ENCODE measurements around the gene KDM4C. TPM values are rescaled to one million over a fixed set of nuclear protein-coding genes. Genes with fewer than 3 reads are reported as not detected.

The KDM4C gene
- total and polyA plus RNA-seq, 2 of the 8 experiments (the other 6 are each of a cell fraction or from before 2014, with no cell fraction given): 13.0 to 26.1 TPM

DNA sequence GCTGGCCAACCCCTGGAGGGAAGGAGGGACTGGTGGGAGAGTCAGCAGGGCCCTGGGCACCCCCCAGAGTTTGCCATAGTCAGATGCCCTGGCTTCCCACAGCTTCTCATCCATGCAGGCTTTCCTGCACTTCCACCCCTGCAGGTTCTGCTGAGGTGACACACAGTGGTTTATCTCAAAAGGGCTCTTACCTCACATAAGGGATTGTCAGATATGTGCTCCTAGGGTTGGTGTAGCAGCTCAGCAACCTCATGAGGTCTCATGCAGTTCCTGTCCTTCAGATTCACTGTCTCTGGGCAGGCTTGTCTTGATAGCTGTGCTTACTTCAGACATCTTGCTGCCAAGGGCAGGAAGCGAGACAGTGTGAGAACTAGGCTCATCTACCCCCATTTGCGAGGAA, 143.4 kb downstream of the KDM4C start:
- DNase-seq (ENCODE audit: low read depth in 1 of 2, low spot score in 2 of 2): no peak
- no peak overlapping the region for H3K9ac ChIP-seq (replicated peaks in 1 of 4; ENCODE audit: extremely low read depth in 1 of 4, low read depth in 3 of 4, low read length in 3 of 4)
- no peak overlapping the region for H3K23ac ChIP-seq (ENCODE audit: insufficient read length)
- no peak overlapping the region for H4K5ac ChIP-seq (ENCODE audit: insufficient read length, low read depth, low read length)
- no peak for FAIRE-seq
- H2BK120ac ChIP-seq (replicated peaks; ENCODE audit: low read depth, low read length): no peak overlapping the region
- no peak overlapping the region for H2AFZ ChIP-seq (ENCODE audit: low read length)
- H3K18ac ChIP-seq (ENCODE audit: extremely low read depth, low read length): no peak overlapping the region
- no peak overlapping the region for H3K56ac ChIP-seq (replicated peaks; ENCODE audit: insufficient read length, low read depth, low read length)
- CTCF ChIA-PET (ENCODE audit: partially characterized antibody): interaction anchor here (1.1 kb wide), 1 partner anchor 73 kb away, joined by 7 read pairs; no protein-coding TSS in a partner anchor
- no peak overlapping the region for H3K4me2 ChIP-seq (ENCODE audit: insufficient read depth in 1 of 2, low read depth in 2 of 2, low read length in 2 of 2)
- H4K8ac ChIP-seq (ENCODE audit: extremely low read depth, insufficient read depth, low read length): no peak overlapping the region
- no peaks in the 10 kb centered on the region for H3K36me3 ChIP-seq (ENCODE audit: control insufficient read depth in 2 of 4, insufficient read depth in 4 of 4, low read length in 3 of 4)
- H2BK5ac ChIP-seq (ENCODE audit: low read depth, low read length): no peak overlapping the region
- POLR2A ChIA-PET (ENCODE audit: partially characterized antibody): no interaction called here
- no peak overlapping the region for H3K4me3 ChIP-seq (ENCODE audit: extremely low read depth in 1 of 4, insufficient read depth in 2 of 4, low read depth in 3 of 4, low read length in 4 of 4)
- no peak overlapping the region for H3K27ac ChIP-seq (ENCODE audit: low read depth, low read length)
- peaks cover 0 to 6% (median 1%) of the 10 kb centered on the region in 4 experiments; a peak in 2 of 7 replicates for H3K4me1 ChIP-seq (replicated peaks in 1 of 4; ENCODE audit: control insufficient read depth in 3 of 4, insufficient read depth in 4 of 4, low read length in 3 of 4)
- H4K91ac ChIP-seq (replicated peaks; ENCODE audit: insufficient read length, low read length): no peak overlapping the region
- H2BK12ac ChIP-seq (ENCODE audit: low read depth, low read length): no peak overlapping the region
- no peaks in the 10 kb centered on the region for H3K9me3 ChIP-seq (ENCODE audit: insufficient read depth in 2 of 2, low read depth in 1 of 2, low read length in 1 of 2)
- H2AK5ac ChIP-seq (ENCODE audit: low read depth, low read length): no peak overlapping the region
- H3K79me1 ChIP-seq (ENCODE audit: low read depth, low read length): no peaks in the 10 kb centered on the region; the same call in 1 of the 2 replicates
- no peaks in the 10 kb centered on the region for H3K23me2 ChIP-seq (ENCODE audit: low read depth, low read length)
- 81% methylated on average over 2 of the region's 2 CpGs; no CpG with 5 or more reads in 1 of the 2 experiments for WGBS, 2 experiments (ENCODE audit: extremely low coverage in 1 of 2, insufficient coverage in 1 of 2, insufficient read length in 1 of 2, insufficient replicate concordance in 2 of 2, low coverage in 1 of 2, low lambda C conversion rate in 2 of 2, missing lambda C conversion rate in 1 of 2)
- no peaks in the 10 kb centered on the region for H3K27me3 ChIP-seq (replicated peaks in 1 of 4; ENCODE audit: control insufficient read depth in 3 of 4, extremely low read depth in 1 of 4, insufficient read depth in 3 of 4, low read length in 3 of 4)
- H2BK20ac ChIP-seq (ENCODE audit: low read length): no peak overlapping the region
- no peak overlapping the region for H3K14ac ChIP-seq (ENCODE audit: insufficient read length)
- H3K4ac ChIP-seq (replicated peaks; ENCODE audit: insufficient read length, low read depth, low read length): no peak overlapping the region
- H4K20me1 ChIP-seq (replicated peaks in 1 of 2; ENCODE audit: control insufficient read depth in 1 of 2, insufficient read depth in 2 of 2, low read length in 2 of 2): no peaks in the 10 kb centered on the region
- no peaks in the 10 kb centered on the region for H3K79me2 ChIP-seq (ENCODE audit: control insufficient read depth in 1 of 2, insufficient read depth in 2 of 2, low read length in 2 of 2)
- no peak overlapping the region for H2BK15ac ChIP-seq (ENCODE audit: low read length)
- TF ChIP-seq, protein P1, sequence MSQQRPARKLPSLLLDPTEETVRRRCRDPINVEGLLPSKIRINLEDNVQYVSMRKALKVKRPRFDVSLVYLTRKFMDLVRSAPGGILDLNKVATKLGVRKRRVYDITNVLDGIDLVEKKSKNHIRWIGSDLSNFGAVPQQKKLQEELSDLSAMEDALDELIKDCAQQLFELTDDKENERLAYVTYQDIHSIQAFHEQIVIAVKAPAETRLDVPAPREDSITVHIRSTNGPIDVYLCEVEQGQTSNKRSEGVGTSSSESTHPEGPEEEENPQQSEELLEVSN (IDR thresholded peaks at IDR 0.05): no peak
- TF ChIP-seq EP300 (IDR thresholded peaks at IDR 0.05; ENCODE audit: borderline replicate concordance in 1 of 2, low read depth in 2 of 2, low read length in 2 of 2) (no peak), NRF1 (IDR thresholded peaks at IDR 0.05; ENCODE audit: low read depth, low read length) (no peak), NANOG (IDR thresholded peaks at IDR 0.05; ENCODE audit: insufficient read depth, low read depth, low read length, poor library complexity, severe bottlenecking) (no peak), SIX5 (IDR thresholded peaks at IDR 0.05; ENCODE audit: low read depth, low read length) (no peak), TBP (IDR thresholded peaks at IDR 0.05; ENCODE audit: low read depth, low read length) (no peak), CBX8 (IDR thresholded peaks at IDR 0.05; ENCODE audit: borderline replicate concordance, low read depth, low read length) (no peak), RAD21 (IDR thresholded peaks at IDR 0.05 in 1 of 2, conservative IDR thresholded peaks at IDR 0.05 in 1 of 2; ENCODE audit: low read depth in 2 of 2, low read length in 2 of 2) (no peak), FOSL1 (IDR thresholded peaks at IDR 0.05; ENCODE audit: insufficient read depth, low read depth, low read length) (no peak), ZNF274 (IDR thresholded peaks at IDR 0.05; ENCODE audit: borderline replicate concordance, extremely low read depth, low read length) (no peak), ASH2L (IDR thresholded peaks at IDR 0.05; ENCODE audit: low read length) (no peak), CBX5 (IDR thresholded peaks at IDR 0.05; ENCODE audit: low read depth, low read length) (no peak), RBBP5 (IDR thresholded peaks at IDR 0.05; ENCODE audit: borderline replicate concordance, low read depth, low read length) (no peak)

Data from H1 (cell line).